Loucy (cell line): ENCODE measurements around the gene CFAP119.

Source experiments
- H2AFZ ChIP-seq: fragments of 200-600 bp; sonication (generic); 2 replicates; pipeline ENCODE4 v1.6.0; 2016; ENCODE audit warnings: antibody characterized with exemption, mild to moderate bottlenecking, low read length, moderate library complexity
- H3F3A ChIP-seq: fragments of 200-600 bp; 2 replicates; pipeline ENCODE4 v1.6.0; 2016; ENCODE audit warnings: antibody characterized with exemption, low read depth, mild to moderate bottlenecking
- H3K27me3 ChIP-seq: fragments of 200-600 bp; sonication (generic); 2 replicates; pipeline ENCODE4 v1.6.1; 2014; ENCODE audit warnings: low read length, mild to moderate bottlenecking; ENCODE audit not compliant: insufficient read depth, poor library complexity, severe bottlenecking
- H3K36me3 ChIP-seq: fragments of 200-600 bp; sonication (generic); 2 replicates; pipeline ENCODE4 v1.6.1; 2016; ENCODE audit warnings: low read length; ENCODE audit not compliant: insufficient read depth
- H3K4me1 ChIP-seq: fragments of 200-600 bp; sonication (generic); 2 replicates; pipeline ENCODE4 v1.5.1; 2014; ENCODE audit warnings: low read length, mild to moderate bottlenecking; ENCODE audit not compliant: insufficient read depth, poor library complexity, severe bottlenecking
- H3K4me2 ChIP-seq: fragments of 200-600 bp; sonication (generic); 2 replicates; pipeline ENCODE4 v1.6.0; 2014; ENCODE audit warnings: antibody characterized with exemption, low read length, low read depth, mild to moderate bottlenecking; ENCODE audit not compliant: poor library complexity, severe bottlenecking
- H3K4me3 ChIP-seq: fragments of 200-600 bp; sonication (generic); 2 replicates; pipeline ENCODE4 v1.5.1; 2014; ENCODE audit warnings: low read length, mild to moderate bottlenecking, mixed read lengths; ENCODE audit not compliant: poor library complexity, severe bottlenecking
- H3K79me2 ChIP-seq: fragments of 200-600 bp; sonication (generic); 2 replicates; pipeline ENCODE4 v1.6.1; 2014; ENCODE audit warnings: low read length; ENCODE audit not compliant: insufficient read depth
- H3K9ac ChIP-seq: fragments of 200-600 bp; sonication (generic); 2 replicates; pipeline ENCODE4 v1.6.0; 2014; ENCODE audit warnings: mild to moderate bottlenecking, low read depth, low read length, moderate library complexity; ENCODE audit not compliant: poor library complexity, severe bottlenecking
- H3K9me2 ChIP-seq: fragments of 200-600 bp; sonication (generic); replicated peaks from 2 replicates; pipeline ENCODE4 v1.6.1; 2016; ENCODE audit warnings: low read depth, low read length, mixed read lengths
- H3K9me3 ChIP-seq: fragments of 200-600 bp; sonication (generic); 2 replicates; pipeline ENCODE4 v1.6.1; 2014; ENCODE audit warnings: mild to moderate bottlenecking, antibody characterized with exemption, low read length, low read depth; ENCODE audit not compliant: insufficient read depth
- H4K20me1 ChIP-seq: fragments of 200-600 bp; sonication (generic); 2 replicates; pipeline ENCODE4 v1.6.0; 2014; ENCODE audit warnings: antibody characterized with exemption, low read length, mild to moderate bottlenecking; ENCODE audit not compliant: insufficient read depth, poor library complexity, severe bottlenecking
- EZH2phosphoT487 ChIP-seq: fragments of 200-600 bp; IDR thresholded peaks from 2 replicates; pipeline ENCODE4 v1.6.1; 2018; ENCODE audit warnings: antibody characterized with exemption, mild to moderate bottlenecking, moderate library complexity, borderline replicate concordance
- TF ChIP-seq, protein P1 (sequence below): fragments of 200-600 bp; sonication (generic); conservative IDR thresholded peaks from 2 replicates; pipeline ENCODE4 v1.5.1; 2014; ENCODE audit warnings: mild to moderate bottlenecking, antibody characterized with exemption, low read length

CFAP119 gene

DNA sequence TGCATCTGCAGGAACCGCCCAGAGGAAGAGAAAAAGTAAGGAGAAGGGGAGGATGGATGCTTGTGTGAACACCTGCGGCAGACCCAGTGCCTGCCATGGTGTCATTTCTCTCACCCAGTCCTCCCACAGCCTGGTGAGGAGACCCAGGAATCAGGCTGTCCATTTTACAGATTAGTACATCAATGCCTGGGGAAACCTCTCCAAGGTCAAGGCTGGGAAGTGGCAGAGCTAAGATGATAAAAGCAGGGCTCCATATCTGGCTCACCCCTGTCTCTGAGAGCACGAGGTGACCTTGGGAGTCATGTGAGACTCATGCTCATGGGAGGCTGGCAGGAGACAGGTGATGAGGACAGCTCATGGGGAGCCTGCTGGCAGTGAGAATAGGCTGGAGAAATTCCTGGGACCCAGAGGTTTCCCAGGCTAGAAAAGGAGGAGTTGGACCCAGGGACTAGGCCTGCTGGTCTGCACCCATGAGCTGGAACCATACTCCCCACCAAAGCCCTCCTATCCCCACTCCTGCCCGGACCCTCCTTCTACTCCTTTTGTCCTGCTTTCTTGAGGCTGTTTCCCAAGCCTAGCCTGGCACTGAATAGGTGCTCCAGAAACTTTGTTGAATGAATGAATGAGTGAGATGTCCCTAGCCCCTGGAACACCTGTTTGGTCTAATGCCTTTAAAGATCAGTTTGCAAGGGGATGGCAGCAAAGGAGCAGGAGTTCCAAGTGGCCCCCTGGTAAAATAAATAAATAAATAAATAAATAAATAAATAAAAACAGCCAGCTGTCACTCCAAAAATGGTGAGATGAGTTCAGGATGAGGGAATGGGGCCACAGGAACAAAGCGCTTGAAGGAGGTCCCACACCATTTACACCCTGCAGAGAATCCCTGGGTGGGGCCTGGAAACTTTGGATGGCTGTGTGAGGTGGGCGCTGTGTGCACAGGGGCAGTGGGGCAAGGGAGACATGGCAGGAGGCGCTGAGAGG, 23.6 kb upstream of the CFAP119 start:
- Histone ChIP-seq H3K4me1 (peaks cover 14% of the 10 kb centered on the region), H3K79me2 (peaks cover 23% of the 10 kb centered on the region), H3K9ac (peak overlapping the region; percentile 84), H3K36me3 (peaks cover 16% of the 10 kb centered on the region; the same call in 1 of the 2 replicates), H3K9me3 (no peaks in the 10 kb centered on the region), H3F3A (no peaks in the 10 kb centered on the region), H3K4me3 (peak overlapping the region; percentile 79), H3K27me3 (no peaks in the 10 kb centered on the region), H3K4me2 (peak overlapping the region; percentile 90), H3K9me2 (no peaks in the 10 kb centered on the region), H2AFZ (no peak overlapping the region), H4K20me1 (no peaks in the 10 kb centered on the region)
- TF ChIP-seq, protein P1, sequence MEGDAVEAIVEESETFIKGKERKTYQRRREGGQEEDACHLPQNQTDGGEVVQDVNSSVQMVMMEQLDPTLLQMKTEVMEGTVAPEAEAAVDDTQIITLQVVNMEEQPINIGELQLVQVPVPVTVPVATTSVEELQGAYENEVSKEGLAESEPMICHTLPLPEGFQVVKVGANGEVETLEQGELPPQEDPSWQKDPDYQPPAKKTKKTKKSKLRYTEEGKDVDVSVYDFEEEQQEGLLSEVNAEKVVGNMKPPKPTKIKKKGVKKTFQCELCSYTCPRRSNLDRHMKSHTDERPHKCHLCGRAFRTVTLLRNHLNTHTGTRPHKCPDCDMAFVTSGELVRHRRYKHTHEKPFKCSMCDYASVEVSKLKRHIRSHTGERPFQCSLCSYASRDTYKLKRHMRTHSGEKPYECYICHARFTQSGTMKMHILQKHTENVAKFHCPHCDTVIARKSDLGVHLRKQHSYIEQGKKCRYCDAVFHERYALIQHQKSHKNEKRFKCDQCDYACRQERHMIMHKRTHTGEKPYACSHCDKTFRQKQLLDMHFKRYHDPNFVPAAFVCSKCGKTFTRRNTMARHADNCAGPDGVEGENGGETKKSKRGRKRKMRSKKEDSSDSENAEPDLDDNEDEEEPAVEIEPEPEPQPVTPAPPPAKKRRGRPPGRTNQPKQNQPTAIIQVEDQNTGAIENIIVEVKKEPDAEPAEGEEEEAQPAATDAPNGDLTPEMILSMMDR: no peak
- TF ChIP-seq EZH2phosphoT487: no peak

DNA sequence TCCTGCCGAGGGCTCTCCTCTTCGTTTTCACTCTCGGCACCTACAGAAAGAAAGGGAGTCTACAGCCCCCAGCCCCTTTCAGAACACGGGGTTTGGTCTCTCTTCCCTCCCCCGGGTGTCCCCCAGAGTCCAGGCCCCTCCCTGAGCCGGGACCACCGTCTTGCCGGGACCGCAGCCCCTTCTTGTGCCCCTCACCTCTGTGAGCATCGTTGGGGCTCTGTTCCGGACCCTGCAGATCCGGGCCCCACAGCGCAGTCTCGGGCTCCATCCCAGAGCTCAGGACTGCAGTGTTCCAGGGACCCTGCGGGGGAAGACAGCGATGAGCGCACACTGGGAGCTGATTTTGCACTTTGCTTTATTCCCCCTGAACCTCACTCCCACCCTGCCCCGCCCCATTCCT, 22.4 kb upstream of the CFAP119 start:
- Histone ChIP-seq H3K9ac (no peak overlapping the region), H4K20me1 (no peaks in the 10 kb centered on the region), H3K79me2 (peaks cover 23% of the 10 kb centered on the region), H3K36me3 (peaks cover 16% of the 10 kb centered on the region; the same call in 1 of the 2 replicates), H2AFZ (no peak overlapping the region), H3K4me1 (peaks cover 14% of the 10 kb centered on the region), H3K9me3 (no peaks in the 10 kb centered on the region), H3K27me3 (no peaks in the 10 kb centered on the region), H3K4me3 (no peak overlapping the region), H3K4me2 (no peak overlapping the region), H3K9me2 (no peaks in the 10 kb centered on the region), H3F3A (no peaks in the 10 kb centered on the region)
- TF ChIP-seq, protein P1: no peak
- TF ChIP-seq EZH2phosphoT487: no peak

DNA sequence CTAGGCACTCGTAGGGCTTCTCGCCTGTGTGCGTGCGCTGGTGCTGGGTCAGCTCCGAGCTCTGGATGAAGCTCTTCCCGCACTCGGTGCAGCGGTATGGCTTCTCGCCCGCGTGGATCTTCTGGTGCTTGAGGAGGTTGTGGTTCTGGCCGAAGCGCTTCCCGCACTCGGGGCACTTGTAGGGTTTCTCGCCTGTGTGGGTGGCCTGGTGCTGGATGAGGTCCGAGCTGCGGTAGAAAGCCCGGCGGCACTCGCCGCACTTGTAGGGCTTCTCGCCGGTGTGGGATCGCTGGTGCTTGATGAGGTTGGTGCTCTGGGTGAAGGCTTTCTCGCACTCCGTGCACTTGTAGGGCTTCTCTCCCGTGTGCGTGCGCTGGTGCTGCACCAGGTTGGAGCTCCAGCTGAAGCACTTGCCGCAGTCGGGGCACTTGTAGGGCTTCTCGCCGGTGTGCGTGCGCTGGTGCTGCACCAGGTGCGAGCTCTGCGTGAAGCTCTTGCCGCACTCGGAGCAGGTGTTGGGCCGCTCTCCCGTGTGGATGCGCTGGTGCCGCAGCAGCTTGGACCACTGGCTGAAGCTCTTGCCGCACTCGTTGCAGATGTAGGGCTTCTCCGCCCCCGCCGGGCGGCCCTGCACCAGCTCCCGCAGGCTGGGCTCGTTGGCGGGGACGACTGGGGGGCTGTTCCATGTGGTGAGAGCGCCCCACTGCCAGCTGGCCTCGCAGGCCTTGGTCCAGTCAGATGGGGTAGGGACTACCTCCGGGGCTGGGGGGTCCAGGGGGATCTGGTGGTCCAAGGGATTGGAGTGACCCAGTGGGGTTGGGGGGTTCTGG, 21.6 kb upstream of the CFAP119 start:
- Histone ChIP-seq H4K20me1 (no peaks in the 10 kb centered on the region), H3K27me3 (no peaks in the 10 kb centered on the region), H3K4me2 (no peak overlapping the region), H3F3A (no peaks in the 10 kb centered on the region), H3K9me2 (no peaks in the 10 kb centered on the region), H3K9me3 (no peaks in the 10 kb centered on the region), H3K36me3 (peaks cover 16% of the 10 kb centered on the region; the same call in 1 of the 2 replicates), H3K9ac (no peak overlapping the region), H2AFZ (no peak overlapping the region), H3K4me1 (peaks cover 14% of the 10 kb centered on the region), H3K4me3 (no peak overlapping the region), H3K79me2 (peaks cover 23% of the 10 kb centered on the region)
- TF ChIP-seq, protein P1: no peak
- TF ChIP-seq EZH2phosphoT487: no peak
